GM12878 (cell line): ENCODE results near the gene GGACT. TPM values are rescaled to one million over a fixed set of nuclear protein-coding genes. Genes with fewer than 3 reads are reported as not detected.

Experiments used
- ATAC-seq: fragments of 200-7000 bp; cut with Tn5 transposase; 3 replicates; pipeline ENCODE4 v1.9.1; 2020; ENCODE audit warnings: mild to moderate bottlenecking, moderate library complexity
- BruUV-seq: library from RNA; stranded (reverse); fragments of 400-500 nt; replicated peaks from 2 replicates; lab custom pipeline; 2021; lab: Mats Ljungman, UMichigan
- CTCF ChIA-PET: fragments of 300-600 bp; sonication (Branson Sonifier 250); formaldehyde crosslinking; extraction: SDS; loops from one replicate; lab custom pipeline; 2021; ENCODE audit warnings: inconsistent platforms; lab: Yijun Ruan, JAX
- POLR2A ChIA-PET: fragments of 350-600 bp; formaldehyde crosslinking; extraction: SDS; loops from one replicate; lab custom pipeline; 2021; ENCODE audit warnings: inconsistent platforms; lab: Charles Lee
- RAD21 ChIA-PET: fragments of 300-600 bp; sonication (Branson Sonifier 250); formaldehyde crosslinking; loops from one replicate; lab custom pipeline; 2023; ENCODE audit warnings: antibody characterized with exemption; ENCODE audit not compliant: unreplicated experiment; lab: Charles Lee
- SMC1A ChIA-PET: fragments of 300-600 bp; sonication (Branson Sonifier 250); formaldehyde crosslinking; loops from one replicate; lab custom pipeline; 2023; ENCODE audit not compliant: unreplicated experiment, uncharacterized antibody; lab: Charles Lee
- DNase-seq: peaks from one replicate; pipeline ENCODE4 v3.0.0-alpha.2; 2011; ENCODE audit warnings: low read depth, low spot score
- FAIRE-seq: peaks from 3 replicates; lab custom pipeline; 2011; peaks lifted over from hg19 to GRCh38; lab: Jason Lieb, UNC
- H2AFZ ChIP-seq: 2 replicates; pipeline ENCODE4 v1.6.0; 2011; ENCODE audit warnings: low read depth, low read length, control low read depth; ENCODE audit not compliant: control insufficient read depth
- H3K27ac ChIP-seq: 2 replicates; pipeline ENCODE4 v1.5.1; 2011; ENCODE audit warnings: control low read depth; ENCODE audit not compliant: control insufficient read depth, insufficient read depth
- H3K27me3 ChIP-seq, 2 experiments: replicated peaks in 1 of 2; 2 replicates each; pipeline versions ENCODE4 v1.6.0 to v1.6.1; 2011; ENCODE audit warnings: low read length in 1 of 2; ENCODE audit not compliant: control insufficient read depth in 2 of 2, insufficient read depth in 2 of 2
- H3K36me3 ChIP-seq, 2 experiments: 2 replicates each; pipeline ENCODE4 v1.5.1; 2011; ENCODE audit warnings: low read length in 1 of 2; ENCODE audit not compliant: control insufficient read depth in 2 of 2, insufficient read depth in 2 of 2
- H3K4me1 ChIP-seq: 2 replicates; pipeline ENCODE4 v1.6.1; 2011; ENCODE audit warnings: mild to moderate bottlenecking, low read length, moderate library complexity, mixed read lengths; ENCODE audit not compliant: control insufficient read depth, insufficient read depth
- H3K4me2 ChIP-seq: 2 replicates; pipeline ENCODE4 v1.6.0; 2011; ENCODE audit warnings: control low read depth; ENCODE audit not compliant: control insufficient read depth, insufficient read depth
- H3K4me3 ChIP-seq: fragments of 200-600 bp; sonication (generic); 2 replicates; pipeline ENCODE4 v1.5.1; 2016
- H3K79me2 ChIP-seq: 2 replicates; pipeline ENCODE4 v1.6.0; 2011; ENCODE audit warnings: low read length; ENCODE audit not compliant: control insufficient read depth, insufficient read depth
- H3K9ac ChIP-seq: 2 replicates; pipeline ENCODE4 v1.8.0; 2011; ENCODE audit warnings: low read length, control low read depth, mixed read lengths; ENCODE audit not compliant: control insufficient read depth, insufficient read depth
- H3K9me3 ChIP-seq: replicated peaks from 3 replicates; pipeline ENCODE4 v1.5.1; 2011; ENCODE audit warnings: mild to moderate bottlenecking, low read length; ENCODE audit not compliant: control insufficient read depth, insufficient read depth
- H4K20me1 ChIP-seq: 2 replicates; pipeline ENCODE4 v1.6.0; 2011; ENCODE audit not compliant: control insufficient read depth, insufficient read depth
- ASH2L ChIP-seq: fragments of 300-600, 200-600 bp; sonication (generic); IDR thresholded peaks from 2 replicates; pipeline ENCODE4 v1.6.1; 2017; ENCODE audit warnings: low read depth, mild to moderate bottlenecking, borderline replicate concordance
- GABPA ChIP-seq: IDR thresholded peaks from 2 replicates; pipeline ENCODE4 v1.6.1; 2014; ENCODE audit warnings: antibody characterized with exemption, low read depth, mild to moderate bottlenecking, inconsistent platforms
- KAT2A ChIP-seq: conservative IDR thresholded peaks from 2 replicates; pipeline ENCODE4 v1.6.1; 2011; ENCODE audit warnings: low read depth, low read length; ENCODE audit not compliant: control insufficient read depth
- KDM1A ChIP-seq: fragments of 200-600 bp; sonication (generic); IDR thresholded peaks from 2 replicates; pipeline ENCODE4 v1.6.1; 2016; ENCODE audit warnings: borderline replicate concordance
- NFXL1 ChIP-seq: fragments of 450-650 bp; IDR thresholded peaks from 2 replicates; pipeline ENCODE4 v1.6.1; 2017; ENCODE audit warnings: antibody characterized with exemption, mild to moderate bottlenecking, borderline replicate concordance
- WGBS: methylation state at CpG from one replicate; pipeline ENCODE4 v1.1.6; 2016; ENCODE audit warnings: low lambda C conversion rate; ENCODE audit not compliant: insufficient replicate concordance, insufficient coverage; ENCODE audit errors: missing lambda C conversion rate; 5-methylcytosine and 5-hydroxymethylcytosine counted together
- in situ Hi-C: fragments of 300-500 bp; cut with MboI; formaldehyde crosslinking; loops from 9 replicates; pipeline ENCODE4 v1.14.3; 2018; ENCODE audit warnings: mixed read lengths
- intact Hi-C: fragments of 100-400 bp; cut with micrococcal nuclease; formaldehyde crosslinking; loops from one replicate; pipeline ENCODE4 v1.14.2; 2022; ENCODE audit not compliant: unreplicated experiment
- polyA plus RNA-seq, 11 experiments: library from polyadenylated mRNA; depleted of rRNA in 4 of 11; unstranded in 6 of 11; stranded (reverse) in 5 of 11; fragments of >200 nt; fragmentation: Nextera tagmentation in 4 of 11; fragmentation: Illumina TruSeq in 1 of 11; extraction: Ambion mirVana in 4 of 11; extraction: Trizol in 1 of 11; gene quantifications; 1 replicate in 1 of 11; 2 replicates in 10 of 11; pipeline versions ENCODE4 v1.2.1 to v1.2.3, GENCODE V29; 2011 to 2016; ENCODE audit warnings: inconsistent platforms in 2 of 11, missing spikeins in 2 of 11, low read depth in 1 of 11
- total RNA-seq, 4 experiments: library from RNA; depleted of rRNA in 3 of 4; stranded (reverse); fragments of >200 nt in 3 of 4; fragmentation: Illumina TruSeq in 1 of 4; extraction: Trizol in 1 of 4; gene quantifications; 2 replicates each; pipeline versions ENCODE4 v1.2.1 to v1.2.3, GENCODE V29; 2013 to 2021
- TF ChIP-seq, protein P1 (sequence below): IDR thresholded peaks from 2 replicates; pipeline ENCODE4 v1.6.1; 2011; ENCODE audit warnings: borderline replicate concordance, low read depth, mild to moderate bottlenecking, moderate library complexity, mixed read lengths, low read length; ENCODE audit not compliant: insufficient read depth; ENCODE audit errors: extremely low read length
- TF ChIP-seq, protein P2 (sequence below): fragments of 450-650 bp; IDR thresholded peaks from 2 replicates; pipeline ENCODE4 v1.6.1; 2014; ENCODE audit warnings: mild to moderate bottlenecking
- TF ChIP-seq, protein P3 (sequence below): IDR thresholded peaks from 2 replicates; pipeline ENCODE4 v1.6.1; 2012; ENCODE audit warnings: low read length, inconsistent platforms
- TF ChIP-seq, protein P4 (sequence below): IDR thresholded peaks from 2 replicates; pipeline ENCODE4 v1.6.1; 2012; ENCODE audit warnings: low read depth, low read length, improper control_type of control experiment

The GGACT gene
- total and polyA plus RNA-seq, 10 of the 15 experiments (the other 5 are each of a cell fraction or from before 2014, with no cell fraction given): 0.61 to 8.8 (median 4.2) TPM

DNA sequence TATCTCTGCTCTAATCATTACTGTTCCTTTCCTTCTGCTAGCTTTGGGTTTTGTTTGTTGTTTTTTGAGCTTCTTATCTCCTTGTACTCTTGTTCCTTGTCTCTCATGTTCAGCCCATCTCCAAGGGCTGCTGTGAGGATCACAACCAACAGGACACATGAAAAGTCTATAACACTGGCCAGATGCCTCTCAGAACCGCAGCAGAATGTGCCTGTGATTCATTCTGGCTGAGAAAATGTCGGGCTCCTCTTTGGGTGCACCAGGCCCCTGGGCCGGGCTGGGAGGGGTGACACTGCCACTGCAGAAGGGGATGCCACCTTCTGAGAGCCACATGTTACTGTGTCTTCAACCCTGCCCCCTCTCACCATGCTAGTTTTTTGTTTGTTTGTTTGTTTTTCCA, 48.0 kb downstream of the GGACT start:
- no peak overlapping the region for H3K27ac ChIP-seq
- no peak overlapping the region for H3K4me3 ChIP-seq
- ChIA-PET POLR2A (no interaction called here), CTCF (interaction anchor here (1.1 kb wide), 1 partner anchor 9 kb away, joined by 4 read pairs; no protein-coding TSS in a partner anchor), RAD21 (no interaction called here), SMC1A (no interaction called here)
- H2AFZ ChIP-seq: no peak overlapping the region
- intact Hi-C loops: loop anchor here (10.0 kb wide), 1 partner anchor 886 kb away; no protein-coding TSS in a partner anchor
- no peak overlapping the region for H3K4me2 ChIP-seq
- BruUV-seq: no TSS peak
- TF ChIP-seq KAT2A (no peak), KDM1A (no peak), ASH2L (no peak), NFXL1 (no peak), GABPA (no peak)
- TF ChIP-seq, protein P1, sequence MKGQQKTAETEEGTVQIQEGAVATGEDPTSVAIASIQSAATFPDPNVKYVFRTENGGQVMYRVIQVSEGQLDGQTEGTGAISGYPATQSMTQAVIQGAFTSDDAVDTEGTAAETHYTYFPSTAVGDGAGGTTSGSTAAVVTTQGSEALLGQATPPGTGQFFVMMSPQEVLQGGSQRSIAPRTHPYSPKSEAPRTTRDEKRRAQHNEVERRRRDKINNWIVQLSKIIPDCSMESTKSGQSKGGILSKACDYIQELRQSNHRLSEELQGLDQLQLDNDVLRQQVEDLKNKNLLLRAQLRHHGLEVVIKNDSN: no peak
- TF ChIP-seq, protein P2, sequence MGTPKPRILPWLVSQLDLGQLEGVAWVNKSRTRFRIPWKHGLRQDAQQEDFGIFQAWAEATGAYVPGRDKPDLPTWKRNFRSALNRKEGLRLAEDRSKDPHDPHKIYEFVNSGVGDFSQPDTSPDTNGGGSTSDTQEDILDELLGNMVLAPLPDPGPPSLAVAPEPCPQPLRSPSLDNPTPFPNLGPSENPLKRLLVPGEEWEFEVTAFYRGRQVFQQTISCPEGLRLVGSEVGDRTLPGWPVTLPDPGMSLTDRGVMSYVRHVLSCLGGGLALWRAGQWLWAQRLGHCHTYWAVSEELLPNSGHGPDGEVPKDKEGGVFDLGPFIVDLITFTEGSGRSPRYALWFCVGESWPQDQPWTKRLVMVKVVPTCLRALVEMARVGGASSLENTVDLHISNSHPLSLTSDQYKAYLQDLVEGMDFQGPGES: no peak
- TF ChIP-seq, protein P3, sequence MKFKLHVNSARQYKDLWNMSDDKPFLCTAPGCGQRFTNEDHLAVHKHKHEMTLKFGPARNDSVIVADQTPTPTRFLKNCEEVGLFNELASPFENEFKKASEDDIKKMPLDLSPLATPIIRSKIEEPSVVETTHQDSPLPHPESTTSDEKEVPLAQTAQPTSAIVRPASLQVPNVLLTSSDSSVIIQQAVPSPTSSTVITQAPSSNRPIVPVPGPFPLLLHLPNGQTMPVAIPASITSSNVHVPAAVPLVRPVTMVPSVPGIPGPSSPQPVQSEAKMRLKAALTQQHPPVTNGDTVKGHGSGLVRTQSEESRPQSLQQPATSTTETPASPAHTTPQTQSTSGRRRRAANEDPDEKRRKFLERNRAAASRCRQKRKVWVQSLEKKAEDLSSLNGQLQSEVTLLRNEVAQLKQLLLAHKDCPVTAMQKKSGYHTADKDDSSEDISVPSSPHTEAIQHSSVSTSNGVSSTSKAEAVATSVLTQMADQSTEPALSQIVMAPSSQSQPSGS: no peak
- TF ChIP-seq, protein P4, sequence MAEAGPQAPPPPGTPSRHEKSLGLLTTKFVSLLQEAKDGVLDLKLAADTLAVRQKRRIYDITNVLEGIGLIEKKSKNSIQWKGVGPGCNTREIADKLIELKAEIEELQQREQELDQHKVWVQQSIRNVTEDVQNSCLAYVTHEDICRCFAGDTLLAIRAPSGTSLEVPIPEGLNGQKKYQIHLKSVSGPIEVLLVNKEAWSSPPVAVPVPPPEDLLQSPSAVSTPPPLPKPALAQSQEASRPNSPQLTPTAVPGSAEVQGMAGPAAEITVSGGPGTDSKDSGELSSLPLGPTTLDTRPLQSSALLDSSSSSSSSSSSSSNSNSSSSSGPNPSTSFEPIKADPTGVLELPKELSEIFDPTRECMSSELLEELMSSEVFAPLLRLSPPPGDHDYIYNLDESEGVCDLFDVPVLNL: no peak
- in situ Hi-C loops: no loop called here
- H3K9ac ChIP-seq: no peak overlapping the region
- H3K9me3 ChIP-seq: no peaks in the 10 kb centered on the region
- H3K4me1 ChIP-seq: peaks cover 6% of the 10 kb centered on the region
- ATAC-seq (no peak), FAIRE-seq (no peak), DNase-seq (no peak)
- no peaks in the 10 kb centered on the region for H3K27me3 ChIP-seq
- H3K36me3 ChIP-seq: no peaks in the 10 kb centered on the region
- H4K20me1 ChIP-seq: no peaks in the 10 kb centered on the region
- H3K79me2 ChIP-seq: no peaks in the 10 kb centered on the region
- WGBS: 67% methylated on average over 3 of the region's 3 CpGs
